HT-29 (cell line): ENCODE measurements around the gene MILR1. TPM values are rescaled to one million over a fixed set of nuclear protein-coding genes. Genes with fewer than 3 reads are reported as not detected.
"Not testable (repeated sequence)": the region's sequence is repeated elsewhere in the genome, so short reads cannot be mapped to it uniquely, and the experiment has no call there.

ENCODE experiments used
- DNase-seq: peaks from one replicate; pipeline ENCODE4 v3.0.0-alpha.2; 2015; ENCODE audit warnings: low spot score
- total RNA-seq: library from RNA; depleted of rRNA; stranded (reverse); fragments of >200 nt; shearing (Covaris generic); gene quantifications from 2 replicates; pipeline ENCODE4 v1.2.3, GENCODE V29; 2014

MILR1 gene
- total RNA-seq, 1 experiment from 2014 or later: 0.71 TPM

- no peak for DNase-seq
These were observed 22.3 kb upstream of the MILR1 start for GRCh38 chr17:64426596-64426995.

- no peak for DNase-seq
These were observed 20.5 kb upstream of the MILR1 start for GRCh38 chr17:64428406-64428805.

GRCh38 chr17:64430036-64430435 is 18.9 kb upstream of the MILR1 start:
- DNase-seq: not testable (repeated sequence)

- no peak for DNase-seq
These were observed 17.4 kb upstream of the MILR1 start for GRCh38 chr17:64431534-64431933.

- DNase-seq: no peak
These were observed 10.9 kb upstream of the MILR1 start for GRCh38 chr17:64437944-64438525.

GRCh38 chr17:64439521-64439920 is 9.4 kb upstream of the MILR1 start:
- not testable (repeated sequence) for DNase-seq

- no peak for DNase-seq
These were observed 9.0 kb upstream of the MILR1 start for GRCh38 chr17:64439956-64440355.

GRCh38 chr17:64441772-64442540 is 7.0 kb upstream of the MILR1 start:
- no peak for DNase-seq

- no peak for DNase-seq
These were observed 6.4 kb upstream of the MILR1 start for GRCh38 chr17:64442541-64442971.

- peak; percentile 36 for DNase-seq
These were observed 5.7 kb upstream of the MILR1 start for GRCh38 chr17:64443086-64443760.

- DNase-seq: no peak
These were observed 1.4 kb upstream of the MILR1 start for GRCh38 chr17:64447526-64447925.

GRCh38 chr17:64449545-64449944 is 630 bp downstream of the MILR1 start:
- DNase-seq: peak; percentile 11

GRCh38 chr17:64455993-64456885 is 7.3 kb downstream of the MILR1 start:
- no peak for DNase-seq

- DNase-seq: no peak
These were observed 8.2 kb downstream of the MILR1 start for GRCh38 chr17:64457156-64457555.

- DNase-seq: no peak
These were observed 9.8 kb downstream of the MILR1 start for GRCh38 chr17:64458756-64459155.

GRCh38 chr17:64459284-64459747 is 10.4 kb downstream of the MILR1 start:
- DNase-seq: peak; percentile 17

GRCh38 chr17:64459818-64460217 is 10.9 kb downstream of the MILR1 start:
- not testable (repeated sequence) for DNase-seq

- DNase-seq: no peak
These were observed 12.0 kb downstream of the MILR1 start for GRCh38 chr17:64460955-64461354.

- no peak for DNase-seq
These were observed 12.9 kb downstream of the MILR1 start for GRCh38 chr17:64461788-64462187.

GRCh38 chr17:64466019-64466735 is 17.3 kb downstream of the MILR1 start:
- no peak for DNase-seq

- DNase-seq: not testable (repeated sequence)
These were observed 17.9 kb downstream of the MILR1 start for GRCh38 chr17:64466834-64467233.
